Stimulated activated naive B cell treated with anti-CD40 and anti-IgM and Interleukin-4, amounts not matched to agents 10 μg/mL and 1 μg/mL and 100 μg/mL, for 72 hours (primary cell): ENCODE results near the gene POU4F2.

ENCODE experiments used
- ATAC-seq, 2 donors: fragments of 150-1000 bp; cut with Tn5 transposase; replicated peaks; 2 replicates each; pipeline ENCODE4 v1.10.0; 2021; ENCODE audit warnings: moderate library complexity in 1 of 2
- DNase-seq: peaks from one replicate; pipeline ENCODE4 v3.0.0; 2021
- H3K27ac Mint-ChIP-seq: one replicate; pipeline ENCODE4 v1.8.0; 2022; ENCODE audit warnings: mild to moderate bottlenecking, mixed read lengths
- H3K27me3 Mint-ChIP-seq, 2 donors: one replicate each; pipeline ENCODE4 v1.8.0; 2022; ENCODE audit warnings: mixed read lengths in 2 of 2
- H3K36me3 Mint-ChIP-seq, 2 donors: one replicate each; pipeline ENCODE4 v1.8.0; 2022; ENCODE audit warnings: mixed read lengths in 2 of 2, mild to moderate bottlenecking in 1 of 2
- H3K4me1 Mint-ChIP-seq, 2 donors: one replicate each; pipeline ENCODE4 v1.8.0; 2022; ENCODE audit warnings: mixed read lengths in 2 of 2, mild to moderate bottlenecking in 1 of 2
- H3K4me3 Mint-ChIP-seq, 2 donors: one replicate each; pipeline ENCODE4 v1.8.0; 2022; ENCODE audit warnings: mild to moderate bottlenecking in 2 of 2, mixed read lengths in 2 of 2, moderate library complexity in 1 of 2
- H3K9me3 Mint-ChIP-seq, 2 donors: one replicate each; pipeline ENCODE4 v1.8.0; 2022; ENCODE audit warnings: mixed read lengths in 2 of 2, mild to moderate bottlenecking in 1 of 2

POU4F2 gene, protein sequence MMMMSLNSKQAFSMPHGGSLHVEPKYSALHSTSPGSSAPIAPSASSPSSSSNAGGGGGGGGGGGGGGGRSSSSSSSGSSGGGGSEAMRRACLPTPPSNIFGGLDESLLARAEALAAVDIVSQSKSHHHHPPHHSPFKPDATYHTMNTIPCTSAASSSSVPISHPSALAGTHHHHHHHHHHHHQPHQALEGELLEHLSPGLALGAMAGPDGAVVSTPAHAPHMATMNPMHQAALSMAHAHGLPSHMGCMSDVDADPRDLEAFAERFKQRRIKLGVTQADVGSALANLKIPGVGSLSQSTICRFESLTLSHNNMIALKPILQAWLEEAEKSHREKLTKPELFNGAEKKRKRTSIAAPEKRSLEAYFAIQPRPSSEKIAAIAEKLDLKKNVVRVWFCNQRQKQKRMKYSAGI

DNA sequence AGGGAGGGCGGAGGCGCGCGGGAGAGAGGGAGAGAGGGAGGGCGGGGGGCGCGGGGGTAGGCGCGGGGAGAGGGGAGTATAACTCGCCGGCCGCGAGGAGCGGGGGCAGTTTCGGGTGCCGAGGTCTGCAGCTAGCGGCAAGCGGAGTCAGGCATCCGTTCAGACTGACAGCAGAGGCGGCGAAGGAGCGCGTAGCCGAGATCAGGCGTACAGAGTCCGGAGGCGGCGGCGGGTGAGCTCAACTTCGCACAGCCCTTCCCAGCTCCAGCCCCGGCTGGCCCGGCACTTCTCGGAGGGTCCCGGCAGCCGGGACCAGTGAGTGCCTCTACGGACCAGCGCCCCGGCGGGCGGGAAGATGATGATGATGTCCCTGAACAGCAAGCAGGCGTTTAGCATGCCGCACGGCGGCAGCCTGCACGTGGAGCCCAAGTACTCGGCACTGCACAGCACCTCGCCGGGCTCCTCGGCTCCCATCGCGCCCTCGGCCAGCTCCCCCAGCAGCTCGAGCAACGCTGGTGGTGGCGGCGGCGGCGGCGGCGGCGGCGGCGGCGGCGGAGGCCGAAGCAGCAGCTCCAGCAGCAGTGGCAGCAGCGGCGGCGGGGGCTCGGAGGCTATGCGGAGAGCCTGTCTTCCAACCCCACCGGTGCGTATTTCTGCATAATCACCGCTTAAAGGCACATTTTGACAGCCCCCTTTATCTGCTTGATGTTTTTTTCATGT is at the start of gene POU4F2:
Gene POU4F2, plus strand, starts transcription at position 108 of the 720 bp plus-strand sequence. Its CDS starts 248 bp downstream, at position 356.
- Mint-ChIP-seq H3K27ac (peak within 1 kb of the TSS; percentile 89), H3K4me3 (peak within 1 kb of the TSS; percentile 68 to 76), H3K9me3 (peaks cover 3 to 7% of the 10 kb centered on the region in 2 donors), H3K4me1 (peaks cover 20 to 38% of the 10 kb centered on the region in 2 donors), H3K36me3 (peaks cover 7 to 15% of the 10 kb centered on the region in 2 donors), H3K27me3 (peaks cover 73 to 91% of the 10 kb centered on the region in 2 donors)
- DNase-seq (no peak), ATAC-seq (peak in 1 of 2 donors; percentile 25)

DNA sequence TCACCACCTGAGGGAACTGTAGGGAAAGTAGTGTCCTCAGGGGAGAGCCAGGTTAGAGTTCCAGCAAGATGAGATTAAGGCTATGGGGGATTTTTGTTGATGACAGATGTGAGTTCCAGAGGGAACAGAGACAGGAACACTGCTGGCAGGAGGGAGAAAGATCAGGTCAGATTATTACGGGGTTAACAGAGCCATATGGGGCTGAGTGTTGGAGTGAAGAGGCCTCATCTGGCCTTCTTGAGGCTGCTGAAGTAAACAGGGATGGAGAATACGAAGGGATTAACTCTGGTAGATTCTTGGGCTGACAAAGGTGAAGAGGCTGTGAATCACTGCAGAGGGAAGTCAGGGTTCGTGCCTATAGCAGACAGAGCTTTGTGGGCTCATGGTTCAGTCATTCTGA is 47.9 kb upstream of the POU4F2 start:
- Mint-ChIP-seq H3K27me3 (peaks cover 0 to 7% of the 10 kb centered on the region in 2 donors), H3K4me1 (no peaks in the 10 kb centered on the region), H3K4me3 (no peak overlapping the region), H3K27ac (no peak overlapping the region), H3K9me3 (peaks cover 0 to 10% of the 10 kb centered on the region in 2 donors), H3K36me3 (peaks cover 0 to 2% of the 10 kb centered on the region in 2 donors)
- no peak for ATAC-seq
- DNase-seq, result no peak

DNA sequence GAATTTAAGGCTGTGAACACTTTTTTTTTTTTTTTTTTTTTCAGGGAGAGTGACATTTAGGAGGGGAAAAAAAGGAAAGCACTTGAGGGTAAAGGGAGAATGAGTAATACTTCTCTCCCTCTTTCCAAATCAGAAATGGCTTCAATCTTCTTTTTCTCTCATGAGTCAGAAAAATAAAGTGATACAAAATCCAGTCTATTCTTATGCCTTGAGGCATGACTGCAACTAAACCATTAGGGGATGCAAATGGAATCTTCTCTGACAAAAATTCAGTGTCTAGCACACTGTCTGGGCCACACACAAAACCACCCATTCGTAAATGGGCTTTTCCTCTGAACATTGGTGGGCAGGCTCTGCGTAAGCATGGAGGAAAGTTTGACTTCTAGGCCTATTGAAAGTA is 46.7 kb upstream of the POU4F2 start:
- DNase-seq (no peak), ATAC-seq (no peak)
- Mint-ChIP-seq H3K36me3 (peaks cover 0 to 2% of the 10 kb centered on the region in 2 donors), H3K9me3 (peaks cover 6 to 12% of the 10 kb centered on the region in 2 donors), H3K27me3 (peaks cover 0 to 2% of the 10 kb centered on the region in 2 donors), H3K27ac (no peak overlapping the region), H3K4me1 (no peaks in the 10 kb centered on the region), H3K4me3 (no peak overlapping the region)

DNA sequence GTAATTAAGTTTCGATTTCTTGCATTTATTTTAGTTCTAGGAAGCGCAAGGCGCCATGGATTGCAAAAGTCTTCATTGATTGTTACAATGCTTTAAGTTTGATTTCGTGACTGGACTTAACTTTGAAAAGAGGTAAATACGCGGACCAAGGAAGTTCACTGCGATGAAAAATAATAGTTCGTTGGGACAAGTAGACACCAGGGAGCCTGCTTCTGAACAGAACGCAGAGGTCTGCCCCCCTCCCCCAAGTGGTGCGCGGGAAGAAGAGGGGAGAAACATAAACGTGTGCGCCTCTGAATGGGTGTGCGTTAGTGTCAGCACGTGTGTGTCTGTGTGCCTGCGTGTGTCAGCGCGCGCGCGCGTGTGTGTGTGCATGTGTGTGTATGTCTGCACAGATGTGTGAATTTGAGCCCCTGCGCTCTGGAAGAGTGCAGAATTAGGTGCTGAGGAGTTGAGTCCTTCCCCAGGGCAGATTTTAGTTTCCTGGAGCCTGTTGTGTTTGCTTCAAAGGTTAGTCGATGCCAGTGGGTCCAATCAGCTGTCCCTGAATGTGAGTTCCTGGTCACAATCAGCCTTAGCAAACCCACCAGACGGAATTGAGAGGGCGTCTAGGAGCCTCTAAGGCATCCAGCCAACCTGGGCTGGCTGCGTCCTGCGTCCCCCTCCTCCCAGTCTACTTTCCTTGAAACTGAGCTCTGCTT is 5.8 kb upstream of the POU4F2 start:
- Mint-ChIP-seq H3K27ac (no peak overlapping the region), H3K4me1 (peaks cover 9 to 23% of the 10 kb centered on the region in 2 donors), H3K36me3 (peaks cover 3 to 5% of the 10 kb centered on the region in 2 donors), H3K9me3 (peaks cover 3 to 7% of the 10 kb centered on the region in 2 donors), H3K4me3 (no peak overlapping the region), H3K27me3 (peaks cover 69 to 80% of the 10 kb centered on the region in 2 donors)
- no peak for DNase-seq
- no peak for ATAC-seq

DNA sequence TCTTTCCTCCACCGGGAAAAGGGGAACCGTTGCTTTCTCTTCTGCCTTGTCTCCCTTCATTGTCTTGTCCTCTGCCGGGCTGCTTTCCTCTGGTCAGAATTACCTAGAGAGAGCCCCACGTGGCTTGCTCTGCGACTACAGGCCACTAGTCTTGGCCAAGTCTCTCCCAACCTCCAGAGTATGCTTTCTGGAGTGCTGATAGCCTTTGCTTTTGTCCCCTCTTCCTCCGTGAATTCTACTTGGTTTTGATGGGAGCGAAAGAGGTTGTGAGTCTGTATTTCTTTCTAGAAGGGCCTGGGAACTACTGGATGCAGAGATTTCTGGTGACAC is 5.3 kb upstream of the POU4F2 start:
- Mint-ChIP-seq H3K9me3 (peaks cover 3 to 7% of the 10 kb centered on the region in 2 donors), H3K27me3 (peaks cover 69 to 80% of the 10 kb centered on the region in 2 donors), H3K4me3 (no peak overlapping the region), H3K36me3 (peaks cover 3 to 8% of the 10 kb centered on the region in 2 donors), H3K27ac (no peak overlapping the region), H3K4me1 (peaks cover 13 to 28% of the 10 kb centered on the region in 2 donors)
- DNase-seq (no peak), ATAC-seq (no peak)

DNA sequence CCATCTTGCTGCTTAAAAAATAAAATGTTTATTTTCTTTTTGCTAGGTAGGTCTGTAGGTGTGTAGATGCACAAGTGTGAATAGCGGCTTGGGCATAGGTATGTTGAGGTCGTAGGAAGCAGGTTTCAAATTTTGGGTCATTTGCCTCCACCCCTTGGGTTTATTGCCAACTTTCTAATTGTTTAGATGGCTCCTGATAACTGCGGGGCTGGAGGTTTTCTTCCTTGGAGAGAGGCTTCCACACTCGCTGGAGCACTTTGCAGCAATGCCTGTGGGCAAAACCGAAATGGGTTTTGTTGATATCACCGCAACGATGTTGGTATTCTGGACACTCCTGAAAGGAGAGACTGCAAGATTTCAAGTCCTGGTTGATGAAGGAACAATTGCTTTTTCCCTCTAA is 3.9 kb upstream of the POU4F2 start:
- Mint-ChIP-seq H3K27ac (no peak overlapping the region), H3K4me1 (peaks cover 19 to 41% of the 10 kb centered on the region in 2 donors), H3K4me3 (no peak overlapping the region), H3K27me3 (peaks cover 69 to 78% of the 10 kb centered on the region in 2 donors), H3K36me3 (peaks cover 4 to 13% of the 10 kb centered on the region in 2 donors), H3K9me3 (peaks cover 3 to 7% of the 10 kb centered on the region in 2 donors)
- DNase-seq (no peak), ATAC-seq (no peak)

DNA sequence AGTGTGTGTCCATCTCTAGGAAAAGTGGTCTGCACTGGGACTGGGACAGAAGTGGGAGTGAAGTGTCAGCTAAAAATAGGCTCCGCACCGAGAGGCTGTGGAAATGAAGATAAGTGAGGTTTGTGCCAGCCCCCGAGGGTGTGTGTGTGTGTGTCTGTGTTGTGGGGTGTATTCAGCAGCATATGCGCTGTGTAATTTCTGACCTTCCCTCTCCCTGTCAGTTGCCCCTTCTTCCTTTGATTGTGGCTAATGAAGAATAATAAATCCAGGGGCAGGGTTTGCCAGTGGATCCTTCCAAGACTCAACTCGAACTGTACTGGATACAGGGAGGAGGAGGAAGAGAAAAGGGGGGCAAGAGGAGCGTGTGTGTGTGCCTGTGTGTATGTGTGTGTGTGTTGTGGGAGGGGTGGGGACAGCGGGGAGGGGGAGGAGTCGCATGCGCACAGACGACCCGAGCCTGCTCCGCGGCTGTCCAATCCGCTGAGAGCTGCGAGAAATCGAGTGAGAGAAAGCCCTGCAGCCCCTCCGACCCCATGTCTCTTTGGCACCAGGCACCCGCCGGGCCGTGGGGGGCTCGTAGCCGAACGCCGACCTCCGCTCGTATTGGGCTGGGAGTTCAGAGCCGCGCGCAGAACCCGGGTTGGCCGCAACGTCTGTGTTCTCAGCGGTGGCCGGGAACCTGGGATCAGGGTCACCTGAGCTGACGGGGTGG is 916 bp upstream of the POU4F2 start:
- Mint-ChIP-seq H3K27ac (peak overlapping the region; percentile 89), H3K27me3 (peaks cover 75 to 91% of the 10 kb centered on the region in 2 donors)
- no peak for ATAC-seq

DNA sequence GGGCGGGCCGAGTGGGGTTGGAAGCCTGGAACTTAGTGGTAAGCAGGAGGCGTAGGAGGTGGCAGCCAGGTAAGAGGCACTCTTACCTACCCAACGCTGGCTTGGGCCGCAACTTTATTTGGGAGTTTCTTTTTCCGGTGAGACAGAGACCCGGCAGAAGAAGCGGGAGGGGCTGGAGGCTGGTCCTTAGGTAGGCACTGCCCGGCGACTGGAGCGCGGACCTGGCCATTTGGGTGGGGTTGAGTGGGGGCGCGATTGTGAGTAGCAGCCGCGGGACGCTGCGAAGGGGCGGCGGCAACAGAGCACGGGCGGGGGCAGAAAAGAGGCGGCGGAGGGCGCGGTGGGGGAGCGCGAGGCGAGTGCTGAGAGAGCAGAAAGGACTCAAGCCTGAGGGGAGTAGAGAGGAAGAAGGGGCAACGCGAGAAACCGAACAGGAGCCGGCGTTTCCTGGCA is 334 bp upstream of the POU4F2 start:
- Mint-ChIP-seq H3K27me3 (peaks cover 73 to 91% of the 10 kb centered on the region in 2 donors), H3K27ac (peak overlapping the region; percentile 80), H3K4me1 (peaks cover 22 to 41% of the 10 kb centered on the region in 2 donors), H3K9me3 (peaks cover 3 to 7% of the 10 kb centered on the region in 2 donors), H3K36me3 (peaks cover 7 to 15% of the 10 kb centered on the region in 2 donors), H3K4me3 (peak overlapping the region; percentile 68 to 76)
- ATAC-seq, result no peak
- no peak for DNase-seq

More for the DNA sequence above, 916 bp upstream of the POU4F2 start:
- DNase-seq, result no peak
- H3K4me3 Mint-ChIP-seq, result peak overlapping the region; percentile 68 to 76
- peaks cover 7 to 15% of the 10 kb centered on the region in 2 donors for H3K36me3 Mint-ChIP-seq
- peaks cover 3 to 7% of the 10 kb centered on the region in 2 donors for H3K9me3 Mint-ChIP-seq
- peaks cover 22 to 47% of the 10 kb centered on the region in 2 donors for H3K4me1 Mint-ChIP-seq

DNA sequence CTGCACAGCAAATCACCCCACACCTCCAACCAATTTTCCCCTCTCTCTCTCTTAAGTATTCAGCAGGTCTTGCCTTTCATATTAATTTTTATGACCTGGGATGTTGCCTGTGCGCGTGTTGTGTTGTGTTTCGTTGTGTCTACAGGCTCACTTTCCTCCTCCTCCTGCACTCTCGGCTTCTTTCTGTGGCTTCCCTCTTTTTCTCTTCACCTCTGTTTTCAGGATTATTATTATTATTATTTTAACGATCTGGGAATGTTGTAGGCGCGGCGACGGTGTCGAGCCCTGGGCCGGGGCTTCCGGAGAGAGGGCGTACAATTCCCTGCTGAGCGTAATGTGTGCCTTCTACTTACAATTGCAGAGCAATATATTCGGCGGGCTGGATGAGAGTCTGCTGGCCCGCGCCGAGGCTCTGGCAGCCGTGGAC is 826 bp downstream of the POU4F2 start:
- Mint-ChIP-seq H3K36me3 (peaks cover 7 to 15% of the 10 kb centered on the region in 2 donors), H3K4me3 (peak overlapping the region; percentile 34 to 55), H3K4me1 (peaks cover 19 to 38% of the 10 kb centered on the region in 2 donors), H3K9me3 (peaks cover 3 to 7% of the 10 kb centered on the region in 2 donors), H3K27ac (peak overlapping the region; percentile 79), H3K27me3 (peaks cover 77 to 92% of the 10 kb centered on the region in 2 donors)
- no peak for DNase-seq
- ATAC-seq, result no peak

DNA sequence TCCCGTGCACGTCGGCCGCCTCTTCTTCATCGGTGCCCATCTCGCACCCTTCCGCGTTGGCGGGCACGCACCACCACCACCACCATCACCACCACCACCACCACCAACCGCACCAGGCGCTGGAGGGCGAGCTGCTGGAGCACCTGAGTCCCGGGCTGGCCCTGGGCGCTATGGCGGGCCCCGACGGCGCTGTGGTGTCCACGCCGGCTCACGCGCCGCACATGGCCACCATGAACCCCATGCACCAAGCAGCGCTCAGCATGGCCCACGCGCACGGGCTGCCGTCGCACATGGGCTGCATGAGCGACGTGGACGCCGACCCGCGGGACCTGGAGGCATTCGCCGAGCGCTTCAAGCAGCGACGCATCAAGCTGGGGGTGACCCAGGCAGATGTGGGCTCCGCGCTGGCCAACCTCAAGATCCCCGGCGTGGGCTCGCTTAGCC is 1.4 kb downstream of the POU4F2 start:
- peaks cover 19 to 38% of the 10 kb centered on the region in 2 donors for H3K4me1 Mint-ChIP-seq
- H3K9me3 Mint-ChIP-seq, result peaks cover 3 to 7% of the 10 kb centered on the region in 2 donors
- H3K27ac Mint-ChIP-seq, result peak overlapping the region; percentile 81
- H3K4me3 Mint-ChIP-seq, result peak overlapping the region; percentile 34 to 59
- H3K27me3 Mint-ChIP-seq, result peaks cover 79 to 87% of the 10 kb centered on the region in 2 donors
- peaks cover 7 to 15% of the 10 kb centered on the region in 2 donors for H3K36me3 Mint-ChIP-seq
- no peak for ATAC-seq
- no peak for DNase-seq

DNA sequence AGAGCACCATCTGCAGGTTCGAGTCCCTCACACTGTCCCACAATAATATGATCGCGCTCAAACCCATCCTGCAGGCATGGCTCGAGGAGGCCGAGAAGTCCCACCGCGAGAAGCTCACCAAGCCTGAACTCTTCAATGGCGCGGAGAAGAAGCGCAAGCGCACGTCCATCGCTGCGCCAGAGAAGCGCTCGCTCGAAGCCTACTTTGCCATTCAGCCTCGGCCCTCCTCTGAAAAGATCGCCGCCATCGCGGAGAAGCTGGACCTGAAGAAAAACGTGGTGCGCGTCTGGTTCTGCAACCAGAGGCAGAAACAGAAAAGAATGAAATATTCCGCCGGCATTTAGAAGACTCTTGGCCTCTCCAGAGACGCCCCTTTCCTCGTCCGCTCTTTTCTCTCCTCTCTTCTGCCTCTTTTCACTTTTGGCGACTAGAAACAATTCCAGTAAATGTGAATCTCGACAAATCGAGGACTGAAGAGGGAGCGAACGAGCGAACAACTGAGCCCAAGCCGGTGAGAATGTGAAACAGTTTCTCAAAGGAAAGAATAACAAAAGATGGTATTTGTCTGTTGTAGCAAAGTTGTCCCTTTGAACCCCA is 1.9 kb downstream of the POU4F2 start:
- DNase-seq (no peak), ATAC-seq (no peak)
- H3K4me3 Mint-ChIP-seq, result peak overlapping the region; percentile 25 to 59
- H3K36me3 Mint-ChIP-seq, result peaks cover 7 to 15% of the 10 kb centered on the region in 2 donors
- peaks cover 3 to 7% of the 10 kb centered on the region in 2 donors for H3K9me3 Mint-ChIP-seq
- peak overlapping the region; percentile 81 for H3K27ac Mint-ChIP-seq
- peaks cover 19 to 38% of the 10 kb centered on the region in 2 donors for H3K4me1 Mint-ChIP-seq
- peaks cover 78 to 86% of the 10 kb centered on the region in 2 donors for H3K27me3 Mint-ChIP-seq

DNA sequence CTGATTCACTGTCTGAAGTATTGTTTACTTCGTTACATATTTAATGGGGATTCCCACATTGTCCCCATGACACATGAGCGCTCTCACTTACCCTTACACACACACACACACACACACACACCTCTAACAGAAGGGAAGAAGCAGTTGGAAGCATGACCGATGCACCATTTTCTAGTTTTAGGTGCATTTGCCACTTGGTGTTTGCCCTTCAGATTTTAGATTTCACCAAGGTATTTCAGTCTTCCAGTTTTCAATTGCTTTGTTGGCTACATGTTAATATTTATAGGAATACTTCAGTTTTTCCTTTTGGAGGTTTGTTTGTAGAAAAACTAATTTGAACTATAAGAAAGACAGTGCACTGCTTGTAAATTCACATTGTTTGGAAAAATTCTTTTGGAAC is 3.1 kb downstream of the POU4F2 start:
- H3K27me3 Mint-ChIP-seq, result peaks cover 75 to 86% of the 10 kb centered on the region in 2 donors
- ATAC-seq (no peak), DNase-seq (no peak)
- H3K36me3 Mint-ChIP-seq, result peaks cover 7 to 15% of the 10 kb centered on the region in 2 donors
- H3K4me3 Mint-ChIP-seq, result no peak overlapping the region
- peak overlapping the region; percentile 91 for H3K27ac Mint-ChIP-seq
- H3K9me3 Mint-ChIP-seq, result peaks cover 3 to 7% of the 10 kb centered on the region in 2 donors
- peaks cover 19 to 38% of the 10 kb centered on the region in 2 donors for H3K4me1 Mint-ChIP-seq
